Measurements from ENCODE around the gene LRRC45.

Gene LRRC45

GRCh38 chr17:82059272-82060000 is 36.3 kb downstream of the LRRC45 start:
- H3K79me2 ChIP-seq (ENCODE audit: low read length), result peaks cover 12% of the 10 kb centered on the region
- H2AFZ ChIP-seq (ENCODE audit: low read depth, low read length), result no peak overlapping the region
- no peaks in the 10 kb centered on the region for H4K20me1 ChIP-seq (ENCODE audit: insufficient read depth, low read length)
- no peaks in the 10 kb centered on the region for H3K27me3 ChIP-seq (ENCODE audit: low read depth, low read length)
- H3K4me3 ChIP-seq (ENCODE audit: low read length), result no peak overlapping the region
- peaks cover 7% of the 10 kb centered on the region for H3K4me1 ChIP-seq (ENCODE audit: low read length)
- TF ChIP-seq EZH2phosphoT487 (IDR thresholded peaks at IDR 0.05; ENCODE audit: low read depth) (no peak), CTCF (IDR thresholded peaks at IDR 0.05; ENCODE audit: low read depth, low read length) (no peak)
- H3K4me2 ChIP-seq (ENCODE audit: low read length), result no peak overlapping the region
- H3K9ac ChIP-seq (ENCODE audit: low read length), result no peak overlapping the region
- H3K27ac ChIP-seq (ENCODE audit: low read length), result no peak overlapping the region
- peaks cover 37% of the 10 kb centered on the region for H3K36me3 ChIP-seq (replicated peaks; ENCODE audit: low read depth, low read length)
- H3K9me3 ChIP-seq (ENCODE audit: insufficient read depth, low read length), result no peaks in the 10 kb centered on the region

- Histone ChIP-seq H4K20me1 (ENCODE audit: insufficient read depth, low read length) (no peaks in the 10 kb centered on the region), H3K36me3 (replicated peaks; ENCODE audit: low read depth, low read length) (peaks cover 35% of the 10 kb centered on the region)
Measured at GRCh38 chr17:82060001-82060380, 36.9 kb downstream of the LRRC45 start.

DNA sequence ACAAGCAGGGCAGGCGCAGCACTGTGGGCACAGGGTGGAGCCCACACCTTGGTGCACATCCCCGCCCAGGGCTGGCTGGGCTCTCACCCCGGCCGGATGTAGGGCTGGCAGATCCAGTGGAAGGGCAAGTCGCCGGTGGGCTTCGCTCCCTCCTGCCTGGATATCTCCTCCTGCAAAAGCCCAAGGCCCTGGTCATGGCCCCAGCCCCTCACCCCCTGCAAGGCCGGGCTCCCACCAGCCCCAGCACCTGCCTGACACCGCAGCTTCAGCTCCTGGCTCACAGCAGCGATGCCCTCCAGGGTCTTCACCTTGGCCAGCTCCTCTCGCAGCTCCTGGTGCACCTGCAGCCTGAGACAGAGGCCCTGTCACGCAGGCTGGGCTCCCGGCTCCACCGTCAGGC is 37.5 kb downstream of the LRRC45 start:
- TF ChIP-seq EZH2phosphoT487 (IDR thresholded peaks at IDR 0.05; ENCODE audit: low read depth), result no peak
- TF ChIP-seq CTCF (IDR thresholded peaks at IDR 0.05; ENCODE audit: low read depth, low read length), result no peak
- Histone ChIP-seq H3K27ac (ENCODE audit: low read length) (no peak overlapping the region), H2AFZ (ENCODE audit: low read depth, low read length) (no peak overlapping the region)

More at GRCh38 chr17:82060001-82060380, 36.9 kb downstream of the LRRC45 start:
- H3K27me3 ChIP-seq (ENCODE audit: low read depth, low read length), result no peaks in the 10 kb centered on the region
- no peak for TF ChIP-seq CTCF (IDR thresholded peaks at IDR 0.05; ENCODE audit: low read depth, low read length)
- TF ChIP-seq EZH2phosphoT487 (IDR thresholded peaks at IDR 0.05; ENCODE audit: low read depth), result no peak
- no peak overlapping the region for H3K4me3 ChIP-seq (ENCODE audit: low read length)
- no peak overlapping the region for H3K9ac ChIP-seq (ENCODE audit: low read length)
- peaks cover 17% of the 10 kb centered on the region for H3K79me2 ChIP-seq (ENCODE audit: low read length)
- no peaks in the 10 kb centered on the region for H3K9me3 ChIP-seq (ENCODE audit: insufficient read depth, low read length)
- H2AFZ ChIP-seq (ENCODE audit: low read depth, low read length), result no peak overlapping the region
- no peak overlapping the region for H3K27ac ChIP-seq (ENCODE audit: low read length)
- no peak overlapping the region for H3K4me2 ChIP-seq (ENCODE audit: low read length)
- peaks cover 10% of the 10 kb centered on the region for H3K4me1 ChIP-seq (ENCODE audit: low read length)

DNA sequence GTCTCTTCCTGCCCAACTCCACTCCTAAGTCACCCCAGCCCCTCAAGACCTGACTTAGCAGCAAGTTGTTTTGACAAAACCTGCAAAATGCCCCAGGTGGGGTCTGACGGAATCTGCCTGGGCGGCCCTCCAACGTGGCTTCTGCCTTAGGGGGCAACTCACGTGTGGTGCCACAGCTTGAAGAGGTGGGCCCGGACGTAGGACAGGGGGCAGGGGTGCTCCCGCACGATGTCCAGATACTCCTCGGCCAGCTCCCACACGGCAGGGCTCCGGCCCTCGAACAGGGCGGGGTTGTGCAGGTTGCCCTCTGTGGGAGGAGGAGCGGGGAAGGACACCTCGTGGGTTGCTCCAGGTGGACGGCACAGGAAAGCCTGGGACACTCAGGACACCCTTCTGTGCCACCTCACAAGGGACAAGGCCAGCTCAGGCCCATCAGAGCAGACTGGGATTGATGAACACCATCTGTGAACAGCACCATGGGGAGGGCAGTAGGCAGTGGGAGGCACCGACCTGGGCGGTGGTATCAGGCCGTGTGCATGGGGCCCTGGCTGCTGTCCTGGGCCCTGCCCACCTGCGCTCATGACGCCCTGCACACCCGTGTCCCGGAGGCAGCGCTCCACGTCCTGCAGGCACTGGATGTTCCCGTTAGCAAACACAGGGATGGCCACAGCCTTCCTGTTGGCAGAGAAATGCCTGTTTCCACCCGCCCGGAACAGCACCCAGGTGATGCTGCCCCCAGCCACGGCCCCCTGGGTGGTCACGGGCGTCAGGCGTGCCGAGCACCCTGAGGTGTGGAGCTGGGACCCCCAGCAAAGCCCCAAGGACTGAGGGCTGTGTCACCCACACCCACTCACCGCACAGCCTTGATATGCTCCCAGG is 38.2 kb downstream of the LRRC45 start:
- Histone ChIP-seq H3K9me3 (ENCODE audit: insufficient read depth, low read length) (no peaks in the 10 kb centered on the region), H3K79me2 (ENCODE audit: low read length) (peaks cover 28% of the 10 kb centered on the region), H3K27ac (ENCODE audit: low read length) (no peak overlapping the region), H3K4me3 (ENCODE audit: low read length) (no peak overlapping the region), H4K20me1 (ENCODE audit: insufficient read depth, low read length) (no peaks in the 10 kb centered on the region), H3K4me1 (ENCODE audit: low read length) (peaks cover 11% of the 10 kb centered on the region), H3K4me2 (ENCODE audit: low read length) (no peak overlapping the region), H3K27me3 (ENCODE audit: low read depth, low read length) (no peaks in the 10 kb centered on the region), H3K9ac (ENCODE audit: low read length) (no peak overlapping the region), H3K36me3 (replicated peaks; ENCODE audit: low read depth, low read length) (peaks cover 30% of the 10 kb centered on the region), H2AFZ (ENCODE audit: low read depth, low read length) (no peak overlapping the region)
- TF ChIP-seq CTCF (IDR thresholded peaks at IDR 0.05; ENCODE audit: low read depth, low read length), result no peak
- TF ChIP-seq EZH2phosphoT487 (IDR thresholded peaks at IDR 0.05; ENCODE audit: low read depth), result no peak

More for the DNA sequence above, 37.5 kb downstream of the LRRC45 start:
- Histone ChIP-seq H3K36me3 (replicated peaks; ENCODE audit: low read depth, low read length) (peaks cover 32% of the 10 kb centered on the region), H3K9me3 (ENCODE audit: insufficient read depth, low read length) (no peaks in the 10 kb centered on the region), H3K4me3 (ENCODE audit: low read length) (no peak overlapping the region), H3K9ac (ENCODE audit: low read length) (no peak overlapping the region), H3K4me2 (ENCODE audit: low read length) (no peak overlapping the region), H3K79me2 (ENCODE audit: low read length) (peaks cover 23% of the 10 kb centered on the region), H4K20me1 (ENCODE audit: insufficient read depth, low read length) (no peaks in the 10 kb centered on the region), H3K27me3 (ENCODE audit: low read depth, low read length) (no peaks in the 10 kb centered on the region), H3K4me1 (ENCODE audit: low read length) (peaks cover 10% of the 10 kb centered on the region)
